RWPE1 (cell line): ENCODE results near the gene MALAT1.

ENCODE experiments used
- CTCF ChIA-PET: fragments of 350-600 bp; sonication (Branson Sonifier 250); formaldehyde crosslinking; extraction: SDS; loops from one replicate; lab custom pipeline; 2021; lab: Yijun Ruan, JAX
- POLR2A ChIA-PET: fragments of 400-600 bp; formaldehyde crosslinking; extraction: SDS; loops from one replicate; lab custom pipeline; 2020; ENCODE audit warnings: antibody characterized with exemption; ENCODE audit not compliant: low non-redundant PET; lab: Yijun Ruan, JAX
- DNase-seq: peaks from one replicate; pipeline ENCODE4 v3.0.0; 2012; ENCODE audit warnings: low spot score
- H3K27ac ChIP-seq: fragments of 450-650 bp; 2 replicates; pipeline ENCODE4 v1.5.1; 2017
- TF ChIP-seq, protein P1 (sequence below): fragments of 450-650 bp; conservative IDR thresholded peaks from 2 replicates; pipeline ENCODE4 v1.5.1; 2017; ENCODE audit warnings: low read depth, mild to moderate bottlenecking

Gene MALAT1

DNA sequence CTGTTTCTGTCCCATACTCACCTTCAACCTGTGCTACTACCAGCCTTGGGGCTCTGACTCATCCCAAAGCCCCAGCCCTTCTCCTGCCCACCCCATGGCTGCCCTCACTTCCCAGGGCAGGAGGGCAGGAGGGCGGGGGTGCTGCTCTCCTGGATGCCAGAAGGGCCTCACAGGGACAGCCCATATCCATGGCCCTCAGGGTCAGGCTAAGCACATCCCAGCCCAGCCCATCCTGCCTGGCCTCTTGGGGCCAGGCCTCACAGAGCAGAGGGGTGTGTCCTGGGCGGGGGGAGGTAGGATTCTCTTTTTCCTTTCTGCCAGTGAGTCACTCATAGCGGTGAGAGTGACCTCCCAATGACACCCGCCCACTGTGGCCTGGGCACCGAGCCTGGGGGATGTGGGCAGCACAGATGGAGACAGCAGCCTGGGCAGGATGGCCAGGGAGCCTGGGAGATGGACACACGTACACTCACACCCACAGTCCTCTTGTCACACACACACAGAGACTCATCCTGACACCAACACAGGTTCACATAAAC lies 56.9 kb downstream of the MALAT1 start:
- peak overlapping the region; percentile 86 for H3K27ac ChIP-seq
- ChIA-PET POLR2A (interaction anchor here (1.3 kb wide), 1 partner anchor 15 kb away, joined by 3 read pairs; no protein-coding TSS in a partner anchor), CTCF (interaction anchor here (0.5 to 1.8 kb wide), 2 partner anchors 15 to 351 kb away, joined by 3 to 15 read pairs; no protein-coding TSS in a partner anchor)
- TF ChIP-seq, protein P1, sequence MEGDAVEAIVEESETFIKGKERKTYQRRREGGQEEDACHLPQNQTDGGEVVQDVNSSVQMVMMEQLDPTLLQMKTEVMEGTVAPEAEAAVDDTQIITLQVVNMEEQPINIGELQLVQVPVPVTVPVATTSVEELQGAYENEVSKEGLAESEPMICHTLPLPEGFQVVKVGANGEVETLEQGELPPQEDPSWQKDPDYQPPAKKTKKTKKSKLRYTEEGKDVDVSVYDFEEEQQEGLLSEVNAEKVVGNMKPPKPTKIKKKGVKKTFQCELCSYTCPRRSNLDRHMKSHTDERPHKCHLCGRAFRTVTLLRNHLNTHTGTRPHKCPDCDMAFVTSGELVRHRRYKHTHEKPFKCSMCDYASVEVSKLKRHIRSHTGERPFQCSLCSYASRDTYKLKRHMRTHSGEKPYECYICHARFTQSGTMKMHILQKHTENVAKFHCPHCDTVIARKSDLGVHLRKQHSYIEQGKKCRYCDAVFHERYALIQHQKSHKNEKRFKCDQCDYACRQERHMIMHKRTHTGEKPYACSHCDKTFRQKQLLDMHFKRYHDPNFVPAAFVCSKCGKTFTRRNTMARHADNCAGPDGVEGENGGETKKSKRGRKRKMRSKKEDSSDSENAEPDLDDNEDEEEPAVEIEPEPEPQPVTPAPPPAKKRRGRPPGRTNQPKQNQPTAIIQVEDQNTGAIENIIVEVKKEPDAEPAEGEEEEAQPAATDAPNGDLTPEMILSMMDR: no peak
- peak; percentile 73 for DNase-seq
